GM18508 (cell line): ENCODE measurements around the gene KCTD21.

Experiments
- ATAC-seq: cut with Tn5 transposase; IDR thresholded peaks from one replicate; pipeline ENCODE4 v1.9.1; 2021; ENCODE audit warnings: moderate number of reproducible peaks; ENCODE audit not compliant: insufficient read depth, unreplicated experiment

The KCTD21 gene

DNA sequence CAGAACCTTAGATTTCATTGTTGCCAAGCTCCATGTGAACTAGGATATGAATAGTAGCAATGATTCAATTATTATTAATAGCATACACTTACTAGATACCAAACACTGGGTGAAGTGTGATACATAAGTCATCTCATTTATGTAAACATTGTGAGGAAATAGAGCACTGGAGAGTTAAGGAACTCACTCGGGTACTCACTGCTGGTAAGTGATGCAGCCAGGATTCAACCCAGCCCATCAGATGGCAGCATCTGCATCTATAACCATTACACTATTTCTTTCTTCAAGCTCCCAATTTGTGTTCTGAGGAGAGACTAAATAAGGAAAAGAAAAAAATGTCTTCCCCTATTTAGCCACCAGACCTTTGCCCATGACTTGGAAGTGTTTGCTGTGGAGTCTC is 38.8 kb downstream of the KCTD21 start:
- no peak for ATAC-seq

DNA sequence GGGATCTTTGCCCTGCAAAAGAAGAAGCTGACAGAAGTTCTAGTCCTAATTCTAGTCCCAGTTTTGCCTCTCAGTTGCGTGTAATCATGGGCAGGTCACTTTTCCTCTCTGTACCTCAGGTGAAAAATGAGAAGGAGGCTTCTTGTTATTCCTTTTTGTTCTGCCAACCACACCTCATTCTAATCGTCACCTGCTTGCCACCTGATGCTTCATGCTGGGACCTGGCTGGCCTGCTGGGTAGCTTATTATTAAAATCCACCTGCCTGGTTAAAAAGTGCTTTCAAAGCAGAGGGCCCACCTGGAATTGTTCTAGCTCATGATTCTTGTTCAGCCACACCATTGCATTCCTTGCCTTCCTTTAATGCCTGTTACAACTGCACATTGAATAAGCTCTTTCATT is 40.6 kb downstream of the KCTD21 start:
- ATAC-seq: no peak

DNA sequence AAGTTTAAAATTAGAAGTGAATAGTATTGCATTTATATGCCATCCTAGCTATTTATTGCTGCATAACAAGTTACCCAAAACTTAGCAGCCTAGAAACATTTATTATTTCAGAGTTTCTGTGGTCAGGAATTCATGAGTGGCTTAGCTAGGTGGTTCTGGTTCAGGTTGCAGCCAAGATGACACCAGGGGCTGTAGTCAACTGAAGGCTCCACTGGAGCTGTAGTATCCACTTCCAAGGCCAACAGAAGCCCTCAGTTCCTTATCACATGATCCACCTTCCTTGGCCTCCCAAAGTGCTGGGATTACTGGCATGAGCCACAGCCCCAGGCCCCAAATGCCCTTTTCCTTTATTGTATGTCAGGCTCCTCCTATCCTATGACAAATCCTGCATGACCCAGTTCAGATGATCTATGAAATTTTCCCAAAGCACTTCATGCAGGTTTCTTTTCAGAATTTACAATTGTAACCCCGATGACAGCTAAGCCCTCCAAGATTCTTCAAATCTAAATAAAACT is 42.9 kb downstream of the KCTD21 start:
- ATAC-seq: no peak

DNA sequence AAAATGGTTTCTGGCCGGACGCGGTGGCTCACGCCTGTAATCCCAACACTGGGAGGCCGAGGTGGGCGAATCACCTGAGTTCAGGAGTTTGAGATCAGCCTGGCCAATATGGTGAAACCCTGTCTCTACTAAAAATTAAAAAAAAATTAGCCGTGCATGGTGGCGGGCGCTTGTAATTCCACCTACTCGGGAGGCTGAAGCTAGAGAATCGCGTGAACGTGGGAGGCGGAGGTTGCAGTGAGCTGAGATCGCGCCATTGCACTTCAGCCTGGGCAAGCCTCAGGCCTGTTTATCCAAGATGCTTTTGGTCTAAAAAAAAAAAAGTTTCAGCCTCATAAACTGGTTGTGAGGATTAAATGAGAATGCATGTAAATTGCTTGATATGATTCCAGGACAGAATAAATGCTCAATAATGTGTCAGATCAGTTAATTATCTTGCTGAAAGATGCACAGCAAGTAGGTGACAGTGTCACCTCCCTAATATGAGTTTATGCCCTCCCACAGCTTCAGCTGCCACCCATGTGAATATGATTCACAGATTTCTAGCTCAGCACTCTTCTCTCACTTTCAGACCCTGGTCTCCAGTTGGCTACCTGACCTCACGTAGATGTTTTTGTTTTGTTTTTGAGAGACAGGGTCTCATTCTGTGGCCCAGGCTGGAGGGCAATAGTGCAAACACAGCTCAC is 47.9 kb downstream of the KCTD21 start:
- ATAC-seq: no peak

DNA sequence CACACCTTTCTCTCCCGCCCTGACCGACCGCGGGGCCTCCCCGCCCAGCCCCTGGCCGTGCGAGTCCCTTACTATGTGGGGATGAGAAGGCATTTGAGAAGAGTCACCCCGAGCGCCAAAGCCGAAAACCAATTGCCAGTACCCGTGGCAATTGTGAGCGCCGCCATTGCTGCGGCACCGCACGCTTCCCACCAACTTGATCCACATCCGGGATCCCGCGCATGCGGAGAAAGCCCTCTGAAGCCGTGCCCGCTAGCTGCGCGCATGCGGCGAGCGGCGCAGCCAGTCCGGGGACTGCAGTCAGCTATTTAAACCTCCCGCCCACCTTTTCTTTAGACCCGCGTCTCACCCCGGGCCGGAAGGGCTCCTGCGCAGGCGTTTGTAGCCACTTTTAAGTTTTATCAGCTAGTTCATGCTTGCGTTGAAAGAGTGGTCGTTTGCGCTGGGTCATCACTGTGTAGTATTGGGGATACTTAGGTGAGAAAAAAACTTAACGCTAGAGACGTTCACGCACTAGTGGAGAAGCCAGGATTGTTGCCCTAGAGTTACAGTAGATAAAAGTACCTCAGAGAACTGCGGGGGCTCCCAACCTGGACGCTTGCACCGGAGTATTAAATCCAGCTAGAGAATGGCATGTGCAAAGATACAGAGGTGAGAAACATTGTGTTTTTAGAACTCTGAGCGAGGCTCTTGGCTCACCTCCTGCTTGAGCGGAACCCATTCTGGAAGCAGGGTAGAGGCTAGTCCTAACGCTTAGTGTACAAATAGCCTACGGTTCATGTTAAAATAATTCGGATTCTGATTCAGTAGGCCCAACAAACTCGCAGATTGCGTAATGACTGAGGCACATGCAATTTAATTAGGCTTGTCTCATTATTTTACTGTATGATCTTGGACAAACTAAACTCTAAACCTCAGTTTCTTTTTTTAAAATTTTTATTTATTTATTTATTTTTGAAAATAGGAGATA is 48.7 kb downstream of the KCTD21 start, which contains the start of gene ALG8:
Gene ALG8 (minus strand): TSS at position 205 of the 970 bp plus-strand sequence. CDS start 38 bp downstream, at position 167.
- peak; percentile 61 for ATAC-seq

DNA sequence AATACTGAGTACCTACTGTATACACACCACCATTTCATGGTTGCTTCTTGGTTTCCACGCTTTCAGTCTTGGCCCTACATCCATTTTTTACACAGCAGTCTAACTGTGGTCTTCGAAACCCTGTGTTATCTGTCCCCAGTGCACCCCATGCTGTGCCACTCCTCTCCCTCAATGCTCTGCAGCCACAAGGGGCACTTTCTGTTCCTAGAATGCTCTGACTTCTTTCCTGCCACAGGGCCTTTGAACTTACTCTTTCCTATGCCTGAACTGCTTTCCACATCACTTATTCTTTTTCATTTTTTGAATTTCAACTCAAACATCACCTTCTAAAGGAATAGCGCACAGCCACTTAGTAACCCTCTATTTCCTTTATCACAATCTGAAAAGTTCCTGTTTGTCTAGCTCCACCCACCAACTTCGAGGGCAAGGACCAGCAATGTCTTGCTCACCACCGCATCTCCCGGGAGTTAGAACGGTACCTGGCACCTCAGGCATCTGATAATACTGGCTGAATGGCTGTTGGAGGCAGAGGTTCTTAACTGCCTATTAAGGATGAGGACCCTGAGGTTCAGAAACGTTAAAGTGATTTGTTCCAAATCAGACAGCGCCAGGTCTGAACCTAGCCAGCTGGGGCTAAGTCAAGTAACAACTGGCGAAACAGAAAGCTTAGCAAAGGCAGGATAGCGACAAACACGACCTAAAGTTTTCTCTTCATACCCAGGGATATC is 49.6 kb downstream of the KCTD21 start:
- ATAC-seq: peak; percentile 4

DNA sequence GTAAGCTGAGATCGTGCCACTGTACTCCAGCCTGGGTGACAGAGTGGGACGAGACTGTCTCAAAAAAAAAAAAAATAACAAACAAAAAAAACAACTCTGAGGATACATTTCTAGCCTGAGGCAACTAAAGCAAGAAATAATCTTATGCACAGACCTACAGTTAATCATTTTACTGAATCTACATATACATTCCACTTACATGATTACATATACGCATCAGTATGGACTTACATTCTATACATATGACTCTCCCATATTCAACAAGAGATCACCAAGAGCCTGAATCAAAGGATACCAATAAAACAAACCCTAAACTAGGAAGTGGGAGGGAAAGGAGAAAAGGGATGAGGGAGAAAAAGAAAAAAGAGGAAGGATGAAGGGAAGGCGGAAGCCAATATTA is 50.1 kb downstream of the KCTD21 start:
- ATAC-seq: no peak

DNA sequence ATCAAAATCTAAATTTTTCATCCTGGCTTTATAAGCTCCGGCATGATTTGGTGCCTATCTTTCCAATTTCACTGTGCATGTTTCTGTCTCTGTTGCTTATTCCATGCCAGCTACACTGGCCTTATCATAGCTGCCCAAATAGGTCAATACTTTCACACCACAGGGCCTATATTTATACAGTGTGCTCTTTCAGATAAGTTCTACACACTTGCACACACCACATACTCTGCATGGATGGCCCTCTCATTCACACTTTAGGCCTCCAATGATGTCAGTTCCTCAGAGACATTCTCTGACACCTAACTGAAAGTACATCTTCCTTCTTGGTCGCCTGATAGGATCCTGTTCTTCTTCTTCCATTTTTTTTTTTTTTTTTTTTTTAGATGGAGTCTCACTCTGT is 56.0 kb downstream of the KCTD21 start:
- no peak for ATAC-seq

DNA sequence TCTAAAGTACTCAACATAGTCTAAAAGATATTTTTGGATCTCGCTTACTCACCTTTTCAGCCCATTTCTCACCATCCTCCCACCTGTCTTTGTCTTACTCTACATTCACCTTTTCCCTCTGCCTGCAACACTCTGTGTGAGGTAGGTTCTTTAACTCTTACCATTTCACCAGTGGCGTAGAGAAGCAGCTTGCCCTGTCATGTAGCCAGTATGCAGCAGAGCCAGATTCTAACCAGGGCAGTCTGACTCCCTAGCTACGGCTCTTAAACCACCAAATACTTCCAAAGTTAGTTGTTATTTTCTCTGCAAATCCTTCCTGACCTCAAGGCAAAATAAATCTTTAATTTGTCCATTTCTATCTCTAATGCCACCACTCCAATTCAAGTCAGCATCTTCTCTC is 56.5 kb downstream of the KCTD21 start:
- ATAC-seq: no peak

DNA sequence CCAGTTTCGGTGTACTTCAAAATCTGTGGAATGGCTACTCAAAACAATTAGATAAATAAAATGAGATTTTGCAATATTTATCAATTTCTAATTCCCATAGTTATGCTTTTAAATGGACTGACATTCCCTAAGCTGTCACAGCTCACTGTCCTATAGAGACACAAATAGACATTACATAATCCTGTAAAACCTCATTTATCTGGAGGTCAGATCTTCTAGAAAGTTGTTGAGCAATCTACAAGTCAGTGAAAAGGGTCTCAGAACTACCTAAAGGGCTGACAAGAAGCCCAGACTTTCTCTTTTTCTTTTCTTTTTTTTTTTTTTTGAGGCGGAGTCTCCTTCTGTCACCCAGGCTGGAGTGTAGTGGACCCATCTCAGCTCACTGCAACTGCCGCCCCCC is 61.0 kb downstream of the KCTD21 start:
- ATAC-seq: no peak
